Lower leg skin (tissue), 3 donors: ENCODE results near the gene COPB1.

ENCODE experiments used
- CTCF ChIP-seq, 3 donors: fragments of 450-650 bp; IDR thresholded peaks; one replicate each; pipeline ENCODE4 v1.5.1; 2016; ENCODE audit warnings: antibody characterized with exemption in 3 of 3, mild to moderate bottlenecking in 3 of 3, moderate library complexity in 2 of 3
- POLR2A ChIP-seq, 2 donors: fragments of 450-650 bp; IDR thresholded peaks; one replicate each; pipeline ENCODE4 v1.6.1; 2016 to 2017; ENCODE audit warnings: antibody characterized with exemption in 2 of 2, mild to moderate bottlenecking in 1 of 2, moderate library complexity in 1 of 2

GRCh38 chr11:14499560-14500180 is at the start of gene COPB1:
- TF ChIP-seq CTCF (IDR thresholded peaks at IDR 0.05) (no peak), POLR2A (IDR thresholded peaks at IDR 0.05) (no peak)
